HepG2 (cell line): ENCODE measurements around the gene SLAMF6. TPM values are rescaled to one million over a fixed set of nuclear protein-coding genes. Genes with fewer than 3 reads are reported as not detected.

Experiments
- ATAC-seq: fragments of 200-7000 bp; cut with Tn5 transposase; 3 replicates; pipeline ENCODE4 v1.9.1; 2020; ENCODE audit warnings: mild to moderate bottlenecking, moderate library complexity
- BruUV-seq: library from RNA; stranded (reverse); fragments of 400-500 nt; replicated peaks from 2 replicates; lab custom pipeline; 2021; lab: Mats Ljungman, UMichigan
- CTCF ChIA-PET: fragments of 300-600 bp; formaldehyde crosslinking; extraction: SDS; loops from one replicate; lab custom pipeline; 2021; ENCODE audit warnings: low total read pairs, inconsistent platforms, low intra/inter-chr PET ratio; lab: Yijun Ruan, JAX
- POLR2A ChIA-PET: fragments of 350-600 bp; sonication (Branson Sonifier 250); formaldehyde crosslinking; loops from one replicate; lab custom pipeline; 2020; ENCODE audit warnings: antibody characterized with exemption, inconsistent platforms; lab: Yijun Ruan, JAX
- DNase-seq: peaks from one replicate; pipeline ENCODE4 v3.0.0-alpha.2; 2015; ENCODE audit warnings: low spot score
- FAIRE-seq: peaks from 3 replicates; lab custom pipeline; 2011; peaks lifted over from hg19 to GRCh38; lab: Jason Lieb, UNC
- H2AFZ ChIP-seq: one replicate; pipeline ENCODE4 v1.6.1; 2011; ENCODE audit warnings: low read length, inconsistent platforms
- H3K27ac ChIP-seq: fragments of 300-600 bp; 3 replicates; pipeline ENCODE4 v1.8.0; 2011; ENCODE audit warnings: mixed run types, mild to moderate bottlenecking, mixed read lengths, low read length, inconsistent platforms; ENCODE audit not compliant: insufficient read depth; ENCODE audit errors: extremely low read length
- H3K27me3 ChIP-seq, 2 experiments: fragments of 200-600 bp in 1 of 2; 2 replicates in 1 of 2; 3 replicates in 1 of 2; pipeline versions ENCODE4 v1.6.0 to v1.8.0; 2011; ENCODE audit warnings: low read length in 2 of 2, mild to moderate bottlenecking in 2 of 2, moderate library complexity in 2 of 2, inconsistent platforms in 1 of 2; ENCODE audit not compliant: insufficient read depth in 2 of 2, control insufficient read depth in 1 of 2
- H3K36me3 ChIP-seq, 2 experiments: fragments of 200-600 bp in 1 of 2; replicated peaks in 1 of 2; 2 replicates in 1 of 2; 3 replicates in 1 of 2; pipeline versions ENCODE4 v1.5.1 to v1.8.0; 2011; ENCODE audit warnings: low read length in 2 of 2, inconsistent platforms in 1 of 2; ENCODE audit not compliant: insufficient read depth in 2 of 2, control insufficient read depth in 1 of 2
- H3K4me1 ChIP-seq: 2 replicates; pipeline ENCODE4 v1.5.1; 2012; ENCODE audit warnings: low read length, inconsistent platforms; ENCODE audit not compliant: insufficient read depth
- H3K4me2 ChIP-seq: 2 replicates; pipeline ENCODE4 v1.6.0; 2011; ENCODE audit warnings: low read depth, low read length, inconsistent platforms
- H3K4me3 ChIP-seq, 3 experiments: fragments of 200-600 bp in 1 of 3; sonication (generic), shearing (Covaris generic) in 1 of 3; replicated peaks in 1 of 3; 2 replicates each; pipeline ENCODE4 v1.5.1; 2011 to 2016; ENCODE audit warnings: low read length in 3 of 3, inconsistent platforms in 2 of 3, low read depth in 2 of 3, mild to moderate bottlenecking in 2 of 3, control low read depth in 1 of 3, mixed read lengths in 1 of 3; ENCODE audit not compliant: insufficient read depth in 1 of 3
- H3K79me2 ChIP-seq: one replicate; pipeline ENCODE4 v1.6.1; 2011; ENCODE audit warnings: low read length, inconsistent platforms; ENCODE audit not compliant: insufficient read depth
- H3K9ac ChIP-seq: 2 replicates; pipeline ENCODE4 v1.6.0; 2011; ENCODE audit warnings: mild to moderate bottlenecking, low read depth, low read length, inconsistent platforms; ENCODE audit not compliant: insufficient read depth
- H3K9me3 ChIP-seq: 2 replicates; pipeline ENCODE4 v1.5.1; 2012; ENCODE audit warnings: mild to moderate bottlenecking, low read length
- H4K20me1 ChIP-seq: 2 replicates; pipeline ENCODE4 v1.6.0; 2011; ENCODE audit warnings: inconsistent platforms, mild to moderate bottlenecking, low read length, moderate library complexity; ENCODE audit not compliant: insufficient read depth
- AKNA ChIP-seq: sonication (generic); formaldehyde crosslinking; IDR thresholded peaks from 2 replicates; pipeline ENCODE4 v1.4.0; 2020; ENCODE audit warnings: missing genetic modification reagents, borderline replicate concordance
- CBX1 ChIP-seq: IDR thresholded peaks from one replicate; pipeline ENCODE4 v1.6.1; 2016; ENCODE audit warnings: antibody characterized with exemption, low read depth
- GLI4 ChIP-seq: sonication (generic); formaldehyde crosslinking; IDR thresholded peaks from 2 replicates; pipeline ENCODE4 v1.5.1; 2020; ENCODE audit warnings: missing genetic modification reagents, mild to moderate bottlenecking, moderate library complexity, borderline replicate concordance
- KAT2B ChIP-seq: fragments of 150-350 bp; IDR thresholded peaks from 2 replicates; pipeline ENCODE4 v1.6.1; 2014; ENCODE audit warnings: low read depth, low read length, borderline replicate concordance
- KLF12 ChIP-seq: sonication (generic); formaldehyde crosslinking; IDR thresholded peaks from 2 replicates; pipeline ENCODE4 v1.4.0; 2020; ENCODE audit warnings: missing genetic modification reagents, borderline replicate concordance
- NFATC3 ChIP-seq: sonication (generic); formaldehyde crosslinking; IDR thresholded peaks from 2 replicates; pipeline ENCODE4 v1.5.1; 2020; ENCODE audit warnings: mild to moderate bottlenecking, missing genetic modification reagents
- NR0B2 ChIP-seq: sonication (generic); formaldehyde crosslinking; IDR thresholded peaks from 2 replicates; pipeline ENCODE4 v1.4.0; 2020; ENCODE audit warnings: mild to moderate bottlenecking, missing genetic modification reagents
- RFXANK ChIP-seq: IDR thresholded peaks from 2 replicates; pipeline ENCODE4 v1.6.1; 2016
- TBL1XR1 ChIP-seq: fragments of 150-350 bp; IDR thresholded peaks from 2 replicates; pipeline ENCODE4 v1.6.1; 2014; ENCODE audit warnings: borderline replicate concordance, low read length; ENCODE audit not compliant: partially characterized antibody
- ZNF12 ChIP-seq: sonication (generic); formaldehyde crosslinking; IDR thresholded peaks from 2 replicates; pipeline ENCODE4 v1.5.0; 2020; ENCODE audit warnings: missing genetic modification reagents
- ZNF572 ChIP-seq: sonication (generic); formaldehyde crosslinking; IDR thresholded peaks from 2 replicates; pipeline ENCODE4 v1.5.1; 2020; ENCODE audit warnings: mild to moderate bottlenecking, missing genetic modification reagents
- ZNF704 ChIP-seq: sonication (generic); formaldehyde crosslinking; IDR thresholded peaks from 2 replicates; pipeline ENCODE4 v1.8.1; 2023; ENCODE audit warnings: mild to moderate bottlenecking, inconsistent platforms, moderate library complexity, missing genetic modification reagents, borderline replicate concordance
- ZNF746 ChIP-seq: sonication (generic); formaldehyde crosslinking; IDR thresholded peaks from 2 replicates; pipeline ENCODE4 v1.8.0; 2022; ENCODE audit warnings: mild to moderate bottlenecking, missing genetic modification reagents
- whole genome bisulfite sequencing: methylation state at CpG from one replicate; pipeline ENCODE4 v1.1.6; 2017; ENCODE audit warnings: low lambda C conversion rate; 5-methylcytosine and 5-hydroxymethylcytosine counted together
- in situ Hi-C: cut with HindIII; loops from 2 replicates; pipeline ENCODE4 v1.10.0; 2017; ENCODE audit warnings: low pct_unique_long_range_greater_than_20kb; ENCODE audit not compliant: extremely low pct_ligation_motif_present
- intact Hi-C: fragments of 100-400 bp; cut with micrococcal nuclease; formaldehyde crosslinking; loops from one replicate; pipeline ENCODE4 v1.10.0; 2022; ENCODE audit not compliant: unreplicated experiment
- polyA plus RNA-seq, 8 experiments: library from polyadenylated mRNA; depleted of rRNA in 3 of 8; stranded (reverse) in 7 of 8; unstranded in 1 of 8; fragments of >200 nt; fragmentation: Illumina TruSeq in 4 of 8; extraction: Trizol in 4 of 8; gene quantifications; 2 replicates each; pipeline versions ENCODE4 v1.2.1 to v1.2.3, GENCODE V29; 2011 to 2016; ENCODE audit warnings: low read depth in 4 of 8, missing spikeins in 1 of 8, mixed read lengths in 1 of 8; ENCODE audit not compliant: insufficient read depth in 1 of 8
- total RNA-seq, 5 experiments: library from RNA; depleted of rRNA; stranded (reverse); fragments of >200 nt; fragmentation: Illumina TruSeq; extraction: Trizol; gene quantifications; 2 replicates each; pipeline ENCODE4 v1.2.3, GENCODE V29; 2016; ENCODE audit warnings: low read depth in 1 of 5
- TF ChIP-seq, protein P1 (sequence below): sonication (generic); formaldehyde crosslinking; IDR thresholded peaks from 2 replicates; pipeline ENCODE4 v1.4.0; 2020; ENCODE audit warnings: mild to moderate bottlenecking, missing genetic modification reagents

The SLAMF6 gene
- total and polyA plus RNA-seq, 2 of the 13 experiments (the other 11 are each of a cell fraction or from before 2014, with no cell fraction given): not detected

- Histone ChIP-seq H3K4me1 (no peaks in the 10 kb centered on the region), H3K9me3 (no peaks in the 10 kb centered on the region), H3K36me3 (no peaks in the 10 kb centered on the region), H3K9ac (no peak overlapping the region), H3K27ac (no peak overlapping the region), H3K4me2 (no peak overlapping the region), H3K4me3 (no peak overlapping the region), H2AFZ (no peak overlapping the region), H3K27me3 (no peaks in the 10 kb centered on the region), H4K20me1 (no peaks in the 10 kb centered on the region), H3K79me2 (no peaks in the 10 kb centered on the region)
- FAIRE-seq (no peak), DNase-seq (no peak), ATAC-seq (no peak)
- BruUV-seq: no TSS peak
- ChIA-PET CTCF (no interaction called here), POLR2A (no interaction called here)
- WGBS: 61% methylated on average over 2 of the region's 2 CpGs
- in situ Hi-C loops (no loop called here), intact Hi-C loops (no loop called here)
- no peak for TF ChIP-seq KLF12 (CRISPR knock-in tag)
- no peak for TF ChIP-seq KAT2B
- TF ChIP-seq GLI4 (CRISPR knock-in tag): no peak
- TF ChIP-seq CBX1: no peak
- no peak for TF ChIP-seq ZNF12 (CRISPR knock-in tag)
- no peak for TF ChIP-seq ZNF572 (CRISPR knock-in tag)
- no peak for TF ChIP-seq ZNF746 (CRISPR knock-in tag)
- TF ChIP-seq TBL1XR1: no peak
- TF ChIP-seq ZNF704: no peak
- no peak for TF ChIP-seq NFATC3 (CRISPR knock-in tag)
- no peak for TF ChIP-seq RFXANK (CRISPR knock-in tag)
- TF ChIP-seq, protein P1, sequence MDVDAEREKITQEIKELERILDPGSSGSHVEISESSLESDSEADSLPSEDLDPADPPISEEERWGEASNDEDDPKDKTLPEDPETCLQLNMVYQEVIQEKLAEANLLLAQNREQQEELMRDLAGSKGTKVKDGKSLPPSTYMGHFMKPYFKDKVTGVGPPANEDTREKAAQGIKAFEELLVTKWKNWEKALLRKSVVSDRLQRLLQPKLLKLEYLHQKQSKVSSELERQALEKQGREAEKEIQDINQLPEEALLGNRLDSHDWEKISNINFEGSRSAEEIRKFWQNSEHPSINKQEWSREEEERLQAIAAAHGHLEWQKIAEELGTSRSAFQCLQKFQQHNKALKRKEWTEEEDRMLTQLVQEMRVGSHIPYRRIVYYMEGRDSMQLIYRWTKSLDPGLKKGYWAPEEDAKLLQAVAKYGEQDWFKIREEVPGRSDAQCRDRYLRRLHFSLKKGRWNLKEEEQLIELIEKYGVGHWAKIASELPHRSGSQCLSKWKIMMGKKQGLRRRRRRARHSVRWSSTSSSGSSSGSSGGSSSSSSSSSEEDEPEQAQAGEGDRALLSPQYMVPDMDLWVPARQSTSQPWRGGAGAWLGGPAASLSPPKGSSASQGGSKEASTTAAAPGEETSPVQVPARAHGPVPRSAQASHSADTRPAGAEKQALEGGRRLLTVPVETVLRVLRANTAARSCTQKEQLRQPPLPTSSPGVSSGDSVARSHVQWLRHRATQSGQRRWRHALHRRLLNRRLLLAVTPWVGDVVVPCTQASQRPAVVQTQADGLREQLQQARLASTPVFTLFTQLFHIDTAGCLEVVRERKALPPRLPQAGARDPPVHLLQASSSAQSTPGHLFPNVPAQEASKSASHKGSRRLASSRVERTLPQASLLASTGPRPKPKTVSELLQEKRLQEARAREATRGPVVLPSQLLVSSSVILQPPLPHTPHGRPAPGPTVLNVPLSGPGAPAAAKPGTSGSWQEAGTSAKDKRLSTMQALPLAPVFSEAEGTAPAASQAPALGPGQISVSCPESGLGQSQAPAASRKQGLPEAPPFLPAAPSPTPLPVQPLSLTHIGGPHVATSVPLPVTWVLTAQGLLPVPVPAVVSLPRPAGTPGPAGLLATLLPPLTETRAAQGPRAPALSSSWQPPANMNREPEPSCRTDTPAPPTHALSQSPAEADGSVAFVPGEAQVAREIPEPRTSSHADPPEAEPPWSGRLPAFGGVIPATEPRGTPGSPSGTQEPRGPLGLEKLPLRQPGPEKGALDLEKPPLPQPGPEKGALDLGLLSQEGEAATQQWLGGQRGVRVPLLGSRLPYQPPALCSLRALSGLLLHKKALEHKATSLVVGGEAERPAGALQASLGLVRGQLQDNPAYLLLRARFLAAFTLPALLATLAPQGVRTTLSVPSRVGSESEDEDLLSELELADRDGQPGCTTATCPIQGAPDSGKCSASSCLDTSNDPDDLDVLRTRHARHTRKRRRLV (CRISPR knock-in tag): no peak
- no peak for TF ChIP-seq AKNA (CRISPR knock-in tag)
- no peak for TF ChIP-seq NR0B2 (CRISPR knock-in tag)
Measured at GRCh38 chr1:160521554-160521953, 1.5 kb downstream of the SLAMF6 start.
